Endothelial cell of umbilical vein (primary cell): Measurements from ENCODE around the gene GAST. TPM values are rescaled to one million over a fixed set of nuclear protein-coding genes. Genes with fewer than 3 reads are reported as not detected.

ENCODE experiments used
- BruUV-seq: library from RNA; stranded (reverse); fragments of 400-500 nt; replicated peaks from 2 replicates; lab custom pipeline; 2021; lab: Mats Ljungman, UMichigan
- CTCF ChIA-PET: fragments of 300-600, 350-600 bp; sonication (Branson Sonifier 250); formaldehyde crosslinking; loops from one replicate; lab custom pipeline; 2021; ENCODE audit warnings: antibody characterized with exemption, inconsistent platforms; lab: Charles Lee
- POLR2A ChIA-PET: fragments of 300-600, 350-600 bp; sonication (Branson Sonifier 250); formaldehyde crosslinking; loops from one replicate; lab custom pipeline; 2021; ENCODE audit warnings: antibody characterized with exemption, inconsistent platforms; lab: Charles Lee
- DNase-seq: peaks from one replicate; pipeline ENCODE4 v3.0.0-alpha.2; 2011; ENCODE audit warnings: low read depth, low spot score
- FAIRE-seq: peaks from 2 replicates; lab custom pipeline; 2011; peaks lifted over from hg19 to GRCh38; lab: Jason Lieb, UNC
- H2AFZ ChIP-seq: 2 replicates; pipeline ENCODE4 v1.6.0; 2012; ENCODE audit warnings: low read depth, low read length, control low read depth, inconsistent platforms
- H3K27ac ChIP-seq: 2 replicates; pipeline ENCODE4 v1.5.1; 2011; ENCODE audit warnings: low read depth, mild to moderate bottlenecking, control low read depth, low read length, moderate library complexity; ENCODE audit not compliant: insufficient read depth
- H3K27me3 ChIP-seq, 2 experiments: 2 replicates each; pipeline versions ENCODE4 v1.6.0 to v1.6.1; 2011; ENCODE audit warnings: low read length in 2 of 2, mixed read lengths in 1 of 2; ENCODE audit not compliant: control insufficient read depth in 2 of 2, insufficient read depth in 2 of 2
- H3K36me3 ChIP-seq, 2 experiments: 2 replicates in 1 of 2; 3 replicates in 1 of 2; pipeline ENCODE4 v1.5.1; 2011; ENCODE audit warnings: low read length in 2 of 2, mild to moderate bottlenecking in 1 of 2, moderate library complexity in 1 of 2; ENCODE audit not compliant: control insufficient read depth in 2 of 2, insufficient read depth in 2 of 2; ENCODE audit errors: extremely low read depth in 1 of 2
- H3K4me1 ChIP-seq: 3 replicates; pipeline ENCODE4 v1.5.1; 2011; ENCODE audit warnings: mild to moderate bottlenecking, low read length; ENCODE audit not compliant: control insufficient read depth, insufficient read depth; ENCODE audit errors: extremely low read depth
- H3K4me2 ChIP-seq: 2 replicates; pipeline ENCODE4 v1.6.1; 2011; ENCODE audit warnings: low read length, control low read depth, mixed read lengths; ENCODE audit not compliant: insufficient read depth
- H3K4me3 ChIP-seq, 3 experiments: fragments of 200-600 bp in 1 of 3; sonication (generic), shearing (Covaris generic) in 1 of 3; replicated peaks in 1 of 3; 2 replicates each; pipeline ENCODE4 v1.5.1; 2011 to 2016; ENCODE audit warnings: control low read depth in 3 of 3, low read length in 3 of 3, mild to moderate bottlenecking in 2 of 3, inconsistent platforms in 1 of 3, low read depth in 1 of 3, moderate library complexity in 1 of 3; ENCODE audit not compliant: insufficient read depth in 1 of 3
- H3K79me2 ChIP-seq: 2 replicates; pipeline ENCODE4 v1.6.0; 2012; ENCODE audit warnings: low read length, inconsistent platforms; ENCODE audit not compliant: control insufficient read depth, insufficient read depth
- H3K9ac ChIP-seq: replicated peaks from 2 replicates; pipeline ENCODE3; 2011; ENCODE audit warnings: low read length, control low read depth; ENCODE audit not compliant: insufficient read depth; ENCODE audit errors: extremely low read depth
- H3K9me1 ChIP-seq: replicated peaks from 3 replicates; pipeline ENCODE4 v1.6.0; 2011; ENCODE audit warnings: mild to moderate bottlenecking, low read length; ENCODE audit not compliant: control insufficient read depth, insufficient read depth; ENCODE audit errors: extremely low read depth
- H3K9me3 ChIP-seq: replicated peaks from 2 replicates; pipeline ENCODE4 v1.5.1; 2012; ENCODE audit warnings: low read length, inconsistent platforms; ENCODE audit not compliant: control insufficient read depth, insufficient read depth
- H4K20me1 ChIP-seq: replicated peaks from 2 replicates; pipeline ENCODE3; 2011; ENCODE audit warnings: mild to moderate bottlenecking, low read length; ENCODE audit not compliant: control insufficient read depth, insufficient read depth; ENCODE audit errors: extremely low read depth
- EZH2 ChIP-seq: IDR thresholded peaks from 2 replicates; pipeline ENCODE4 v1.6.1; 2012; ENCODE audit warnings: borderline replicate concordance, low read depth, mild to moderate bottlenecking, moderate library complexity, low read length, inconsistent platforms; ENCODE audit not compliant: severe bottlenecking
- POLR2A ChIP-seq: IDR thresholded peaks from 2 replicates; pipeline ENCODE4 v1.6.1; 2012; ENCODE audit warnings: low read depth, mild to moderate bottlenecking, control low read depth, low read length
- POLR2AphosphoS5 ChIP-seq: IDR thresholded peaks from 2 replicates; pipeline ENCODE4 v1.6.1; 2012; ENCODE audit warnings: low read depth, mild to moderate bottlenecking, control low read depth, low read length, moderate library complexity; ENCODE audit not compliant: insufficient read depth
- dilution Hi-C: fragments of 300-500 bp; cut with MboI; formaldehyde crosslinking; loops from one replicate; pipeline ENCODE4 v1.15.0; 2019; ENCODE audit warnings: low sequenced_read_pairs; ENCODE audit not compliant: extremely low pct_ligation_motif_present
- intact Hi-C: fragments of 100-400 bp; cut with micrococcal nuclease; formaldehyde crosslinking; loops from one replicate; pipeline ENCODE4 v1.10.0; 2022
- polyA plus RNA-seq, 4 experiments: library from polyadenylated mRNA; depleted of rRNA in 3 of 4; stranded (reverse) in 3 of 4; unstranded in 1 of 4; fragments of >200 nt; gene quantifications; 2 replicates each; pipeline versions ENCODE4 v1.2.1 to v1.2.3, GENCODE V29; 2011 to 2012; ENCODE audit warnings: missing spikeins in 1 of 4
- total RNA-seq: library from RNA; stranded (reverse); gene quantifications from 2 replicates; pipeline ENCODE4 v1.2.3, GENCODE V29; 2021
- TF ChIP-seq, protein P1 (sequence below), 2 donors: IDR thresholded peaks; 1 replicate in 1 of 2; 2 replicates in 1 of 2; pipeline ENCODE4 v1.5.1; 2011; ENCODE audit warnings: low read length in 2 of 2, mild to moderate bottlenecking in 2 of 2, moderate library complexity in 2 of 2, control low read depth in 1 of 2, inconsistent platforms in 1 of 2, low read depth in 1 of 2; ENCODE audit not compliant: insufficient read depth in 1 of 2; ENCODE audit errors: extremely low read depth in 1 of 2

Gene GAST
- total and polyA plus RNA-seq, 2 donors (not counting 3 experiments of a cell fraction or from before 2014, with no cell fraction given) = not detected

GRCh38 chr17:41695954-41696757, 16.0 kb upstream of the GAST start:
- Histone ChIP-seq H3K9me3 (no peaks in the 10 kb centered on the region), H3K9me1 (no peaks in the 10 kb centered on the region), H3K4me1 (no peaks in the 10 kb centered on the region), H3K36me3 (peaks cover 18% of the 10 kb centered on the region in 2 experiments), H3K79me2 (peaks cover under 1% of the 10 kb centered on the region), H3K4me3 (no peak overlapping the region), H3K27me3 (no peaks in the 10 kb centered on the region), H3K4me2 (no peak overlapping the region), H2AFZ (no peak overlapping the region), H3K27ac (no peak overlapping the region), H4K20me1 (peaks cover under 1% of the 10 kb centered on the region), H3K9ac (no peak overlapping the region)
- DNase-seq (peak; percentile 58), FAIRE-seq (no peak)
- dilution Hi-C loops = no loop called here
- intact Hi-C loops = no loop called here
- no TSS peak for BruUV-seq
- POLR2A ChIA-PET = interaction anchor here (0.6 to 1.5 kb wide), 2 partner anchors 12 to 1151 kb away, joined by 3 read pairs; no protein-coding TSS in a partner anchor
- CTCF ChIA-PET = interaction anchor here (0.6 to 2.2 kb wide), 24 partner anchors 11 to 839 kb away, joined by 3 to 71 read pairs (median 5); partner anchors contain the start of genes HAP1, JUP and P3H4
- no peak for TF ChIP-seq EZH2
- peak; percentile 17 for TF ChIP-seq POLR2AphosphoS5
- TF ChIP-seq POLR2A = peak; percentile 28
- TF ChIP-seq, protein P1, sequence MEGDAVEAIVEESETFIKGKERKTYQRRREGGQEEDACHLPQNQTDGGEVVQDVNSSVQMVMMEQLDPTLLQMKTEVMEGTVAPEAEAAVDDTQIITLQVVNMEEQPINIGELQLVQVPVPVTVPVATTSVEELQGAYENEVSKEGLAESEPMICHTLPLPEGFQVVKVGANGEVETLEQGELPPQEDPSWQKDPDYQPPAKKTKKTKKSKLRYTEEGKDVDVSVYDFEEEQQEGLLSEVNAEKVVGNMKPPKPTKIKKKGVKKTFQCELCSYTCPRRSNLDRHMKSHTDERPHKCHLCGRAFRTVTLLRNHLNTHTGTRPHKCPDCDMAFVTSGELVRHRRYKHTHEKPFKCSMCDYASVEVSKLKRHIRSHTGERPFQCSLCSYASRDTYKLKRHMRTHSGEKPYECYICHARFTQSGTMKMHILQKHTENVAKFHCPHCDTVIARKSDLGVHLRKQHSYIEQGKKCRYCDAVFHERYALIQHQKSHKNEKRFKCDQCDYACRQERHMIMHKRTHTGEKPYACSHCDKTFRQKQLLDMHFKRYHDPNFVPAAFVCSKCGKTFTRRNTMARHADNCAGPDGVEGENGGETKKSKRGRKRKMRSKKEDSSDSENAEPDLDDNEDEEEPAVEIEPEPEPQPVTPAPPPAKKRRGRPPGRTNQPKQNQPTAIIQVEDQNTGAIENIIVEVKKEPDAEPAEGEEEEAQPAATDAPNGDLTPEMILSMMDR (IDR thresholded peaks at IDR 0.05; ENCODE audit: extremely low read depth in 1 of 2, insufficient read depth in 1 of 2, low read depth in 1 of 2, low read length in 2 of 2) = peak; percentile 72 to 82
